GM18517 (cell line): ENCODE measurements around the gene IL1RAPL2.
A peak's percentile ranks its signal among the peaks of the same experiment; 100 is the strongest.
"Not testable (repeated sequence)": the region's sequence is repeated elsewhere in the genome, so short reads cannot be mapped to it uniquely, and the experiment has no call there.

ENCODE experiments used
- ATAC-seq: cut with Tn5 transposase; IDR thresholded peaks from one replicate; pipeline ENCODE4 v1.9.1; 2021; ENCODE audit warnings: mild to moderate bottlenecking, moderate library complexity; ENCODE audit not compliant: unreplicated experiment

IL1RAPL2 gene

DNA sequence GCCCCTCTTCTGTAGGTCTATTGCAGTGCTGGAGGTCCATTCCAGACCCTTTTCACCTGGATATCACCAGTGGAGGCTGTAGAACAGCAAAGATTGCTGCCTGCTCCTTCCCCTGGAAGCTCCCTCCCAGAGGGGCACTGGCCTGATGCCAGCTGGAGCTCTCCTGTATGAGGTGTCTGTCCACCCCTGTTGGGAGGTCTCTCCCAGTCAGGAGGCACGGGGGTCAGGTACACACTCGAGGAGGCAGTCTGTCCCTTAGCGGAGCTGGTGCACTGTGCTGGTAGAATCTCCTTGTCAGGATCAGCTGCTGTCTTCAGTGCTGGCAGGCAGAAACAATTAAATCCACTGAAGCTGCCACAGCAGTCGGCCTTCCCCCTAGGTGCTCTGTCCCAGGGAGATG lies 276.6 kb downstream of the IL1RAPL2 start:
- no peak for ATAC-seq

DNA sequence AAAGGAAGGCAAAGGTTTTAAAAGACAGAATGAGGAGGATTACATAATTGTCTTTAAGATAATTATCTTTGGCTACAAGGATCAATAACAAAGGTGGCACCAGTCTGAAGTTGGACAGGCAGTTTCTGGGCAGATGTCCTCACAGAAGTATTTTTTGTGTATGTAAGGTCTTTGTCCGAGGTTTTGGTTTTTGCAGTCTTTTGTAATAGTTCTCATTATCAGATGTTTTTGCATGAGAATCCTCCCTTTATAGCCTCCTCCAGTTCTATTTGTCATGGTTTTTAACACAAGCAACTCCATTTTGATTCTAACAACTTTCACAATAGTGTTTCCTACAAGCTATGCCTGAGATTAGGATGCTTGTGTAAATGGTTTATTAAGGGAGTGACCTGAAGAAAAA lies 286.2 kb downstream of the IL1RAPL2 start:
- no peak for ATAC-seq

- peak; percentile 59 for ATAC-seq
These were observed 288.2 kb downstream of the IL1RAPL2 start for GRCh38 chrX:104854188-104854587.

DNA sequence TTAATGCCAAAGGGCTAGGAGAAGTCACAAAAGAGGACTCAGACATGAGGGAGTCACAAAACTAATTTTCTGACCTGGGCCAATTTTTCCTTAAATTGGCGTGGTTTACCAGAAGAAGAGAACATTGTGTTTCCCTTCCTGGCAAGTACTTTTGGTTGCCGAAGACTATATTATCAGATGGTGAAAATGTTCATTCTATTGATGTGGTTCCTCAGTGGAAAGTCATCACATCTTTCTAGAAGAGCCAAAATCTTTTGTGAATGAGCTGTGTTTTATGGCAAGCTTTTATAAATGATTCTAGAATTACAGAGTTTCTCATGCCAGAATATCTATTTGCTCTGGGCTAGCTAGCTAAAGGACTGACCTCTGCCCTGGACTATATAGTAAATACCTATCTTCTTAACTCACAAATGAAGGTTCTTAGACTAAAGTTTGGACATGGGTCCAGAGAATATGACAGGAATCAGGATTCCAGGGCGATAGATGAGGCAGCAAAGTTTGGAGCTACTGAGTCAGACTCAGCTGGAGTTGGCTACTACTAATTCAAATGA lies 288.9 kb downstream of the IL1RAPL2 start:
- ATAC-seq = no peak

DNA sequence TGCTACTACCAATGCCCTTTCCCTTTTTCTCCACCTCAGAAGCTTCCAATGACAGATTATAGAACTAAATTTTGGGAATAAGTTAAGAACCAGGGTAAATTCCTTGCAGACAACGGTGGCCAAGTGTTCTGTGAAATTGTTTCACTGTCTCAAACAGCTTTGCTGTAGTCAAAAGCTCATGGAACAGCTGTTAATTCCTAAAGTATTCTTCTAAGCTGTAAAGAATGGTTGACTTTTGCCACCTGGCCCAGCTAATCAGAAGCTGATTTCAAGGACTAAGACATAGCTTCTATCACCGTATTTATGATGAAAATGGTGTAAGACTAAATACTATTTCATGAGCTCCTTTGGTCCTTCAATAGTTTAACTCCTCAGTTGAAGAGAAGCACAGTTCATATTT lies 297.5 kb downstream of the IL1RAPL2 start:
- no peak for ATAC-seq

GRCh38 chrX:104864296-104864695 lies 298.3 kb downstream of the IL1RAPL2 start:
- ATAC-seq = no peak

DNA sequence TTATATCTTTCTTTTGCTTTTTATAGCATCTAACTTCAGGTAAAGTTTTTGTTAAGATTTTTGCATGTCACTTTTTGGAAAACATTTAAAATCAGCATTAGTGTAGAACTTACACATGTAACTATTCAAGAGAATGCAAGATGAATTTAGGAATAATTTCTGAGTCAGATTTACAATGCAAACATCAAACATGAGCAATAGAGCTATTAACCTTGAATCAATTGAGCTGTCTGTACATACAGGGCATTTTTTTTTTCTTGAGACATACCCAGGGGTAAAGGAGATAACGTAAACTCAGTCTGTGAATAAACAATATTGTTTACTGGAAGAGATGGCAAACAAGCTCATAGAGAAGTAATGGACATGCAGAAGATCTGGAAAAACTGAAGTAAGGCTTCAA lies 311.5 kb downstream of the IL1RAPL2 start:
- ATAC-seq = no peak

- ATAC-seq = no peak
These were observed 336.1 kb downstream of the IL1RAPL2 start for GRCh38 chrX:104902070-104902469.

DNA sequence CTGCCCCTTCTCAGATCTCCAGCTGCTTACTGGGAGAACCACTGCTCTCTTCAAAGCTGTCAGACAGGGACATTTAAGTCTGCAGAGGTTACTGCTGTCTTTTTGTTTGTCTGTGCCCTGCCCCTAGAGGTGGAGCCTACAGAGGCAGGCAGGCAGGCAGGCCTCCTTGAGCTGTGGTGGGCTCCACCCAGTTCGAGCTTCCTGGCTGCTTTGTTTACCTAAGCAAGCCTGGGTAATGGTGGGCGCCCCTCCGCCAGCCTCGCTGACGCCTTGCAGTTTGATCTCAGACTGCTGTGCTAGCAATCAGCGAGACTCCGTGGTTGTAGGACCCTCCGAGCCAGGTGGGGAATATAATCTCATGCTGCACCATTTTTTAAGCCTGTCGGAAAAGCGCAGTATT lies 343.7 kb downstream of the IL1RAPL2 start:
- ATAC-seq = not testable (repeated sequence)

- no peak for ATAC-seq
These were observed 347.3 kb downstream of the IL1RAPL2 start for GRCh38 chrX:104913348-104913747.

DNA sequence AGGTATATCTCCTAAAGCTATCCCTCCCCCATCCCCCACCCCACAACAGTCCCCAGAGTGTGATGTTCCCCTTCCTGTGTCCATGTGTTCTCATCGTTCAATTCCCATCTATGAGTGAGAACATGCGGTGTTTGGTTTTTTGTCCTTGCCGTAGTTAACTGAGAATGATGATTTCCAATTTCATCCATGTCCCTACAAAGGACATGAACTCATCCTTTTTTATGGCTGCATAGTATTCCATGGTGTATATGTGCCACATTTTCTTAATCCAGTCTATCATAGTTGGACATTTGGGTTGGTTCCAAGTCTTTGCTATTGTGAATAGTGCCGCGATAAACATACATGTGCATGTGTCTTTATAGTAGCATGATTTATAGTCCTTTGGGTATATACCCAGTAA lies 348.7 kb downstream of the IL1RAPL2 start:
- not testable (repeated sequence) for ATAC-seq

DNA sequence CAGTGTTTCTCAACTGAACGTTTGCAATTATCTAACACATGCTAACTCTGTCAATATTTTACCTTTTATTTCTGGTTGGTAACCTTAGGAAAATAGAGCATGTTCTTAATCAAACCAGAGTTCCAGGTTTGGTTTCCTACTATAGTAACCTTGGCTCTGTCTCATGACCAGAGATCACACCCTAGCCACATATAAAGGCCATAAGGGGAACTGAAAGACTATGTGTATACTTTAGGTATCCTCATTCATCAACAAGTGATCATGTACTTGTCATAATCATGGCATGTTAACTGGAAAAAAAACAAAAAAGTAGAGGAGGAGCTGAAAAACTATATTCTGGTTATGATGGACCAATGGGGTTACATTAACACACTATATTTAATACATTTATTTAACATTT lies 352.1 kb downstream of the IL1RAPL2 start:
- no peak for ATAC-seq

- ATAC-seq = no peak
These were observed 355.7 kb downstream of the IL1RAPL2 start for GRCh38 chrX:104921584-104922205.

DNA sequence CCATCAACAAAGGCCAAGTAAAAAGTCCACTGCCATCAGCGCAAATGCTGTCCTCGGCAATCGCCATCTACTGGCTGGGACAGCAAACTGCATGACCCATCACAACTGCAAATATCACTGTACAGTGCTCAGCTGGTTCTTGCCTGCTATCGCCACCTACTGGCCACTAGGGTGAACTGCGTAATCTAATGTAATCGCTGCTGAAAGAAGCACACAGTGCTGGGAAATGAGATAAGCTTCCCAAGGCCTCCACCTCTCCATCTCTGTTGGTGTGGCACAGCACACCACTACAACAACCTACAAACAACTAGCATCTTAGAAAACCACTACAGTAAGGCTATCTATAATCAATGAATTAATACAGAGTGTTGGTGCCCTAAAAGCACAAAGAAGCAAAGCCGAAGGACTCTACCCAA lies 356.2 kb downstream of the IL1RAPL2 start:
- peak; percentile 98 for ATAC-seq

DNA sequence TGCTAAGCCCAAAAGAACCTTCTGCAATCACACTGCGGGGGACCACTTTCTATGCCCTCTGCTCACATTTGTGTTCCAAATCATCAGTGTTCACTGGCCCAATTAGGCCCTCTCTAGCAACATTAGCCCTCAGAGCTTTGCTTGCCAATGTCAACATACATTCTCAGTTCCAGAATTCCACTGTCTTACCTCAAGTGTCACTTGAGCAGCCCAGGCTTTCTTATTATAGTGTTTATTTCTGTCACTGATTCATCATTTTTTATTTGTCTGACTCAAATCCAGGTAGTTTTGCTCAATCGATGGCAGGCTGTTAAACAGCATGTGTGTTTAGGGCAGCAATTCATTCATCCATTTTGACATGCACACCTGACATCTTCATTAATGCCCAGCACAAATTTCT lies 363.3 kb downstream of the IL1RAPL2 start:
- ATAC-seq = no peak

GRCh38 chrX:104935581-104935980 lies 369.6 kb downstream of the IL1RAPL2 start:
- ATAC-seq = no peak

DNA sequence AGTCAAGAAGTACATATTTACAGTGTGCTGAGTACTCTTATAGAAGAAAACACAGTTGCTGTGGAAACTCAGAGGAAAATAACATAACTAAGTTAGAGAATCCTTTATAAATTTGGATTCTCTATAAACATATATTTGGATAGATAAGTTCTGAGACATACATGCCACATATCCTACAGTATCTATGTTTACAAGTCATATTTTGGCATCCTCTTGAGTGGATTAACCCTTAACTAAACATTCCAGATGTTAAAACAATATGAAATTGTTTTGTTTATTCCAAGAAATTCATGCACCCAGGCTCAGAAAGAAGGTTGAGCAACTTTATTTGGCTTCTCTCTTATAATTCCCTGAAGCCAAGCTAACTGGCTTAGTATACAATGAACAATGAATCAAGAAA lies 387.3 kb downstream of the IL1RAPL2 start:
- no peak for ATAC-seq

DNA sequence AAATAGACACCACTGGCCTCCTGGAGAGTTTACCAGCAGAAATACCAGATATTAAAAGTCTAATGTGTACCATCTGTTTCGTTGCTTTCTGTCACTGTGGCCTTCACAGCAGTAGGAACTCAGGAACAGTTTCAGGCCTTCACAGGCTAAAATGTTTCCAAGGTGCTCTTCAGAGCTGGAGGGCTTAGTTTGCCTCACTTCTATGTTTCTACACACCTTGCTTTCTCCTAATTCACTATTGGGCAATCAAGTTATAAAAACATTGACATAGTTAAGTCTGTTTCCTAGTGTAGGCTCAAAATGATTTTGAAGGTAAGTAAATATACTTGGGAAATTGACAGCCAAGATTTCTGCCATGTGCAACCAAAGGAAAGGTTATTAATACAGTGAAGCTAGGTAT lies 395.9 kb downstream of the IL1RAPL2 start:
- no peak for ATAC-seq

GRCh38 chrX:104968241-104968640 lies 402.2 kb downstream of the IL1RAPL2 start:
- ATAC-seq = no peak

DNA sequence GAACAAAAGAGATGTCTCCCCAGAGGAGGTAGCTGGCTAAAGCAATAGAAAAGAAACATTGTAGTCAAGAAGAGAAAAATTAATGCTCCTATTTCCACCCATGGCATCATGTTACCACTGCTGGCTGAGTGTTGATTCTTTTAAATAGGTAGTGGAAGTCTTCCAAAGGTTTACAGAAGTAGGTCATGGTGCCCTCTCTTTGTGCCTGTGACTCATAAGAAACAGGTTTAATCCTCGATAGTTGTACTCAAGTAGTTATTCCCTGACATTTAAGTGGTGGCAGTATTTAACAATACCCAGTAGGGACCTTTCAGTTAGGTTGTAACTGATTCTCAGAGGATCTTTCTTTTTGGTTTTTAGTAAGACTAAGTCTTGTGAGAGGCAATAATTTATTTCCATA lies 406.7 kb downstream of the IL1RAPL2 start:
- no peak for ATAC-seq

GRCh38 chrX:104987063-104987462 lies 421.1 kb downstream of the IL1RAPL2 start:
- no peak for ATAC-seq

DNA sequence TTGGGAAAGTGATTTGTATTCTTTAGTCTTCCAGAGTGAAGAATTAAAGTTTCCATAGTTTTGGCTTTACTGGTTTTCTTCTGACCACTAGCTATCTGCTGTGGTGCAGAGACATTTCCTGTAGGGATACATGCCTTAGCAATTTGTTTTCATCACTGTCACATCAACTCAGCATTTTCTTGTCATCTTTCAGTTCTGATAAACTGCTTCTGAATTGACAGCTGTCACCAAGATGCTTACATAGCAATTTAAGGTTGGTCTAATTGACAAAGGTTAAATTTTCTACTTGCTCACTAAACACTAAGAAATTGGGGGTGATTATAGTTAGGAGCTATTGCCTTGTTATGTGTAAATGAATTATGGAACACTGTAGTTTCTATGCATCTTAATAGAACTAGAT lies 422.0 kb downstream of the IL1RAPL2 start:
- ATAC-seq = no peak

- ATAC-seq = no peak
These were observed 429.5 kb downstream of the IL1RAPL2 start for GRCh38 chrX:104995546-104995945.
